HL-60 (cell line): ENCODE results near the gene GCNT2.
A peak's percentile ranks its signal among the peaks of the same experiment; 100 is the strongest.

Source experiments
- DNase-seq, 2 experiments: peaks; one replicate each; pipeline ENCODE4 v3.0.0-alpha.2; 2010 to 2020; ENCODE audit warnings: low read depth in 1 of 2, low spot score in 1 of 2
- H3K27ac ChIP-seq: fragments of 250-450 bp; sonication (Bioruptor Pico); replicated peaks from 2 replicates; pipeline ENCODE4 v1.5.1; 2020; ENCODE audit warnings: mild to moderate bottlenecking, moderate library complexity
- H3K27me3 ChIP-seq: fragments of 250-450 bp; sonication (Bioruptor Pico); 2 replicates; pipeline ENCODE4 v1.5.1; 2021; ENCODE audit warnings: mild to moderate bottlenecking, moderate library complexity; ENCODE audit not compliant: insufficient read depth, poor library complexity, severe bottlenecking
- H3K4me3 ChIP-seq: replicated peaks from 2 replicates; pipeline ENCODE4 v1.5.1; 2011; ENCODE audit warnings: mild to moderate bottlenecking, control low read depth, low read length; ENCODE audit not compliant: insufficient read depth
- CTCF ChIP-seq: IDR thresholded peaks from one replicate; pipeline ENCODE4 v1.5.1; 2011; ENCODE audit warnings: low read length, control low read depth, inconsistent platforms; ENCODE audit not compliant: insufficient read depth
- GABPA ChIP-seq: IDR thresholded peaks from 2 replicates; pipeline ENCODE4 v1.6.1; 2012; ENCODE audit warnings: low read depth
- POLR2AphosphoS5 ChIP-seq: IDR thresholded peaks from 2 replicates; pipeline ENCODE4 v1.6.1; 2012; ENCODE audit warnings: low read depth
- SPI1 ChIP-seq: IDR thresholded peaks from 2 replicates; pipeline ENCODE4 v1.6.1; 2012; ENCODE audit warnings: low read depth, mild to moderate bottlenecking, borderline replicate concordance
- TF ChIP-seq, protein P1 (sequence below): IDR thresholded peaks from 2 replicates; pipeline ENCODE4 v1.6.1; 2012; ENCODE audit warnings: low read depth; ENCODE audit not compliant: insufficient replicate concordance

GCNT2 gene

GRCh38 chr6:10535193-10535592 is 14.0 kb downstream of the GCNT2 start:
- no peaks in the 10 kb centered on the region for H3K27me3 ChIP-seq
- peak in 1 of 2 experiments; percentile 61 for DNase-seq
- H3K4me3 ChIP-seq, result no peak overlapping the region
- TF ChIP-seq, protein P1, sequence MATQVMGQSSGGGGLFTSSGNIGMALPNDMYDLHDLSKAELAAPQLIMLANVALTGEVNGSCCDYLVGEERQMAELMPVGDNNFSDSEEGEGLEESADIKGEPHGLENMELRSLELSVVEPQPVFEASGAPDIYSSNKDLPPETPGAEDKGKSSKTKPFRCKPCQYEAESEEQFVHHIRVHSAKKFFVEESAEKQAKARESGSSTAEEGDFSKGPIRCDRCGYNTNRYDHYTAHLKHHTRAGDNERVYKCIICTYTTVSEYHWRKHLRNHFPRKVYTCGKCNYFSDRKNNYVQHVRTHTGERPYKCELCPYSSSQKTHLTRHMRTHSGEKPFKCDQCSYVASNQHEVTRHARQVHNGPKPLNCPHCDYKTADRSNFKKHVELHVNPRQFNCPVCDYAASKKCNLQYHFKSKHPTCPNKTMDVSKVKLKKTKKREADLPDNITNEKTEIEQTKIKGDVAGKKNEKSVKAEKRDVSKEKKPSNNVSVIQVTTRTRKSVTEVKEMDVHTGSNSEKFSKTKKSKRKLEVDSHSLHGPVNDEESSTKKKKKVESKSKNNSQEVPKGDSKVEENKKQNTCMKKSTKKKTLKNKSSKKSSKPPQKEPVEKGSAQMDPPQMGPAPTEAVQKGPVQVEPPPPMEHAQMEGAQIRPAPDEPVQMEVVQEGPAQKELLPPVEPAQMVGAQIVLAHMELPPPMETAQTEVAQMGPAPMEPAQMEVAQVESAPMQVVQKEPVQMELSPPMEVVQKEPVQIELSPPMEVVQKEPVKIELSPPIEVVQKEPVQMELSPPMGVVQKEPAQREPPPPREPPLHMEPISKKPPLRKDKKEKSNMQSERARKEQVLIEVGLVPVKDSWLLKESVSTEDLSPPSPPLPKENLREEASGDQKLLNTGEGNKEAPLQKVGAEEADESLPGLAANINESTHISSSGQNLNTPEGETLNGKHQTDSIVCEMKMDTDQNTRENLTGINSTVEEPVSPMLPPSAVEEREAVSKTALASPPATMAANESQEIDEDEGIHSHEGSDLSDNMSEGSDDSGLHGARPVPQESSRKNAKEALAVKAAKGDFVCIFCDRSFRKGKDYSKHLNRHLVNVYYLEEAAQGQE, result no peak
- TF ChIP-seq POLR2AphosphoS5, result no peak
- TF ChIP-seq GABPA, result peak; percentile 46
- TF ChIP-seq SPI1, result peak; percentile 95
- TF ChIP-seq CTCF, result no peak
- H3K27ac ChIP-seq, result peak overlapping the region; percentile 1; the same call in 1 of the 2 replicates

GRCh38 chr6:10537726-10538125 is 16.6 kb downstream of the GCNT2 start:
- no peak for DNase-seq
- TF ChIP-seq, protein P1, result no peak
- TF ChIP-seq SPI1, result no peak
- TF ChIP-seq CTCF, result no peak
- no peak for TF ChIP-seq POLR2AphosphoS5
- TF ChIP-seq GABPA, result no peak
- Histone ChIP-seq H3K4me3 (no peak overlapping the region), H3K27me3 (no peaks in the 10 kb centered on the region), H3K27ac (no peak overlapping the region)

GRCh38 chr6:10540073-10540746 is 19.1 kb downstream of the GCNT2 start:
- TF ChIP-seq POLR2AphosphoS5, result no peak
- TF ChIP-seq, protein P1, result no peak
- no peak for TF ChIP-seq GABPA
- no peak for TF ChIP-seq CTCF
- no peak for TF ChIP-seq SPI1
- DNase-seq, result no peak
- Histone ChIP-seq H3K27me3 (no peaks in the 10 kb centered on the region), H3K4me3 (no peak overlapping the region), H3K27ac (no peak overlapping the region)
